ENCODE measurements around the gene PLCB4. TPM values are rescaled to one million over a fixed set of nuclear protein-coding genes. Genes with fewer than 3 reads are reported as not detected.

The PLCB4 gene
- total RNA-seq, 1 donor from 2014 or later, result 59.6 TPM

- DNase-seq (ENCODE audit: low read depth), result no peak
- TF ChIP-seq, protein P1, sequence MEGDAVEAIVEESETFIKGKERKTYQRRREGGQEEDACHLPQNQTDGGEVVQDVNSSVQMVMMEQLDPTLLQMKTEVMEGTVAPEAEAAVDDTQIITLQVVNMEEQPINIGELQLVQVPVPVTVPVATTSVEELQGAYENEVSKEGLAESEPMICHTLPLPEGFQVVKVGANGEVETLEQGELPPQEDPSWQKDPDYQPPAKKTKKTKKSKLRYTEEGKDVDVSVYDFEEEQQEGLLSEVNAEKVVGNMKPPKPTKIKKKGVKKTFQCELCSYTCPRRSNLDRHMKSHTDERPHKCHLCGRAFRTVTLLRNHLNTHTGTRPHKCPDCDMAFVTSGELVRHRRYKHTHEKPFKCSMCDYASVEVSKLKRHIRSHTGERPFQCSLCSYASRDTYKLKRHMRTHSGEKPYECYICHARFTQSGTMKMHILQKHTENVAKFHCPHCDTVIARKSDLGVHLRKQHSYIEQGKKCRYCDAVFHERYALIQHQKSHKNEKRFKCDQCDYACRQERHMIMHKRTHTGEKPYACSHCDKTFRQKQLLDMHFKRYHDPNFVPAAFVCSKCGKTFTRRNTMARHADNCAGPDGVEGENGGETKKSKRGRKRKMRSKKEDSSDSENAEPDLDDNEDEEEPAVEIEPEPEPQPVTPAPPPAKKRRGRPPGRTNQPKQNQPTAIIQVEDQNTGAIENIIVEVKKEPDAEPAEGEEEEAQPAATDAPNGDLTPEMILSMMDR (conservative IDR thresholded peaks at IDR 0.05; ENCODE audit: low read depth, low read length), result no peak
- no peak overlapping the region for H3K4me3 ChIP-seq (ENCODE audit: low read depth, low read length)
These were observed 358.8 kb downstream of the PLCB4 start for GRCh38 chr20:9427430-9428291.

DNA sequence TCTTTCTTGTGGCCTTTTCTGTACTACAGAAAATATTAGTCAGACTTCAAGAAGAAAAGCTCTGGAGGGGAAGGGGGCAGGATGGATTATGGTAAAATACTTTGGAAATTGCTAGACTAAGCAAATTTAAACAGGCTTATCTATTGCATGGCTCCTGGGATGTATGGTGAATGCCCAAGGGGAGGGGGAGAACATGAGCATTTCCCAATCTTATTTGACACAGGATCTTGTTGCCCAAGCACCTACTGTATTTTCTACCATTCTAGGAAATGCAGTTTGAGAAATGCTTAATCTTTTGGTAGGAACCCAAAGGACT is 359.4 kb downstream of the PLCB4 start:
- no peak overlapping the region for H3K4me3 ChIP-seq (ENCODE audit: low read depth, low read length)
- no peak for DNase-seq (ENCODE audit: low read depth)
- TF ChIP-seq, protein P1 (conservative IDR thresholded peaks at IDR 0.05; ENCODE audit: low read depth, low read length), result no peak

GRCh38 chr20:9439806-9440205 is 370.9 kb downstream of the PLCB4 start:
- H3K4me3 ChIP-seq (ENCODE audit: low read depth, low read length), result no peak overlapping the region
- TF ChIP-seq, protein P1 (conservative IDR thresholded peaks at IDR 0.05; ENCODE audit: low read depth, low read length), result no peak
- DNase-seq (ENCODE audit: low read depth), result no peak

- H3K4me3 ChIP-seq (ENCODE audit: low read depth, low read length), result no peak overlapping the region
- no peak for DNase-seq (ENCODE audit: low read depth)
- TF ChIP-seq, protein P1 (conservative IDR thresholded peaks at IDR 0.05; ENCODE audit: low read depth, low read length), result no peak
These were observed 372.0 kb downstream of the PLCB4 start for GRCh38 chr20:9440892-9441291.

- TF ChIP-seq, protein P1 (conservative IDR thresholded peaks at IDR 0.05; ENCODE audit: low read depth, low read length), result no peak
- no peak overlapping the region for H3K4me3 ChIP-seq (ENCODE audit: low read depth, low read length)
- no peak for DNase-seq (ENCODE audit: low read depth)
These were observed 373.1 kb downstream of the PLCB4 start for GRCh38 chr20:9441948-9442347.

GRCh38 chr20:9442858-9443257 is 374.0 kb downstream of the PLCB4 start:
- TF ChIP-seq, protein P1 (conservative IDR thresholded peaks at IDR 0.05; ENCODE audit: low read depth, low read length), result no peak
- H3K4me3 ChIP-seq (ENCODE audit: low read depth, low read length), result no peak overlapping the region
- DNase-seq (ENCODE audit: low read depth), result no peak

DNA sequence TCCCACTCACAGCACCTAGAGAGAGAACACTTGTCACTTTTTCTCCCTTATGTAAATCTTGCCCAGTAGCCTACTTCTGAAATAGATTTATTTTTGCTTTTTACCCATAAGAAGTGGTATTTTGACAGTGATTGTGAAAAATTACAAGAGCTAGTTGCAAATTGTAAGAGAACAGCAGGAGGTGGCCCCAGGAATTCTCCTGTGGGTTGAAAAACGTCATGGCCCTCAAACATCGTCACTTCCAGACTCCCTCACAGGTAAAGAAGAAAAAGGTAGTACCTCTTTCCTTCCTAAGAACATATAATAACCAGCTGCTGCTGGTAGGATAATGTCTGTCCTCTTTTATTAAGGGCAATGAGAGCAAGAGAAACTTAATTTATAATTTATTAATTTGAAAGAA is 376.0 kb downstream of the PLCB4 start:
- H3K4me3 ChIP-seq (ENCODE audit: low read depth, low read length), result no peak overlapping the region
- DNase-seq (ENCODE audit: low read depth), result no peak
- TF ChIP-seq, protein P1 (conservative IDR thresholded peaks at IDR 0.05; ENCODE audit: low read depth, low read length), result no peak
